ENCODE results near the gene MCC.

The MCC gene

DNA sequence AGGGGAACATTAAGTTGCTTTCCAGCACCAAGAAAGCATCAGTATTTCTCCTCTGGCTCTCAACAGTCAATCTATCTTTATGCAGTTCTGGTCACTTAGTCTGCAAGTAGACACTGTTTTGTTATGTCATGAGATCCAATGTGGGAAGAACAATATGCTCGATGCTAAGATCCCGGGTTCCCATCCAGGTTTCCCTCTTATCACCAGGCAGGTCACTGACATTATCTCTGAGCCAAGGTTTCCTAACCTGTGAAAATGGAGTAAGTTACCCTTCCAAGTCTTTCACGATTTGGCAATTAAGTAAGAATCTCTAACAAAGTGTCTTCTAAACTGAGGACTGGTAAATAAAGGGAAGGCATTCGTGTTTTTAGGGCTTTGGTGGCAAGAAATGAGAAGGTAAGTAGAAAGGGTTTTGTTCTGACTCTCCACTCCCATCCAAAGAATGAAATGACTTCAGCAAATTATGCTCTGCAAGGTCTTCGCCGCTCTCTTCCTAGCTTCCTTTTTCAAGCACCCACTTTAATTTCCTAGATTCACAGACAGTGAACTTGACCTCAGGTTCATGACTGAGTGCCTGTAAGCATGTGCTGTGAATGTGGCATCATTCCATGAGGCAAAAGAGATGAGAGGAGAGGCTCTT, 425.3 kb downstream of the MCC start:
- TF ChIP-seq CREB1 (IDR thresholded peaks at IDR 0.05; ENCODE audit: low read depth) (no peak), NFIC (IDR thresholded peaks at IDR 0.05) (no peak)

DNA sequence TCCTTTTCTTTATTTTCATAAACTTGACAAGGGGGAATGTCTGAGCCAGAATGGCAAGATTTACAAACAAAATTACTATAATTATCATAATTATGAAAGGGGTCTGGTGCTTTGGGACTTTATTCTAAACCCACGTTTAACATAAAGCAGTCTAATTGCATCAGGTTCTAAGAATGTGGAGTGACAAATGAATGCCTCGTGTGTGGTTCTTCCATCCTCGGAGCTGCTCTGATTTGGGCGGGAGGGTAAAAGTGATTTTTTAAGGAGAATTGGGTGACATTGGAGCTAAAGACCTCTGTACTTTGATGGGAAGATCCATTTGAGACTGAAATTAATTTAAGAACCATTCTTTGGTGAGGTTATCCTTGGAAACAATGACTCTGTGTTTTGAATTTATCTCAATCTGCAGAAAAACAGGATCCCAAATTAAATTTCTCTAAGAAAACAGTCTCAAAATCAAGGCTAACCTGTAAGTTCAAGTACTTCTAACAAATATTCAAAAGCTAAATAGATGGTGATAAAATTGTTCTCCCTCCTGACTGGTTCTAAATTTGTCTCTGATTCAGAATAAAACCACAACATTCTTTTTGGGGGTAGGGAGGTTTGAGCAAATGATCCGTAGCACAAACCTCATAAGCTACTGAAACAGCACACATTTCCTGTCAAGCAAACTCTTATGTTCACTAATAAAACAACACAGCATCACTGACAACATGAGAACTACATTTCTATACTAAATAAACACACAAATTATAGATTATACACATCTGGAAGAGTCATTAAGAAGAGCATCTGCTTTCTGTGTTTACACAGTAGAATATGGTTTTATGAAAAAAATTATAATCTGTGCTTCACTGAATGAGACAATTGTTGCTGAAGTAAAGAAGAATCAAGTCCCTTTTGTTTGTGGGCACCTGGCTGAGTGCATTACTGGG, 426.1 kb downstream of the MCC start:
- TF ChIP-seq FOXM1 (IDR thresholded peaks at IDR 0.05; ENCODE audit: borderline replicate concordance, low read depth) (no peak), TEAD4 (IDR thresholded peaks at IDR 0.05) (no peak), ZBTB7A (IDR thresholded peaks at IDR 0.05; ENCODE audit: low read depth) (no peak), CREB1 (IDR thresholded peaks at IDR 0.05; ENCODE audit: low read depth) (no peak), YY1 (IDR thresholded peaks at IDR 0.05; ENCODE audit: low read depth) (no peak), NFIC (IDR thresholded peaks at IDR 0.05) (no peak), CEBPB (IDR thresholded peaks at IDR 0.05) (no peak), TAF1 (IDR thresholded peaks at IDR 0.05; ENCODE audit: low read depth) (no peak), RAD21 (IDR thresholded peaks at IDR 0.05; ENCODE audit: low read depth) (no peak), EP300 (IDR thresholded peaks at IDR 0.05; ENCODE audit: borderline replicate concordance) (no peak), EGR1 (IDR thresholded peaks at IDR 0.05) (no peak), TCF12 (IDR thresholded peaks at IDR 0.05; ENCODE audit: low read depth) (no peak)
- TF ChIP-seq, protein P1, sequence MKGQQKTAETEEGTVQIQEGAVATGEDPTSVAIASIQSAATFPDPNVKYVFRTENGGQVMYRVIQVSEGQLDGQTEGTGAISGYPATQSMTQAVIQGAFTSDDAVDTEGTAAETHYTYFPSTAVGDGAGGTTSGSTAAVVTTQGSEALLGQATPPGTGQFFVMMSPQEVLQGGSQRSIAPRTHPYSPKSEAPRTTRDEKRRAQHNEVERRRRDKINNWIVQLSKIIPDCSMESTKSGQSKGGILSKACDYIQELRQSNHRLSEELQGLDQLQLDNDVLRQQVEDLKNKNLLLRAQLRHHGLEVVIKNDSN (IDR thresholded peaks at IDR 0.05): no peak
- TF ChIP-seq, protein P2, sequence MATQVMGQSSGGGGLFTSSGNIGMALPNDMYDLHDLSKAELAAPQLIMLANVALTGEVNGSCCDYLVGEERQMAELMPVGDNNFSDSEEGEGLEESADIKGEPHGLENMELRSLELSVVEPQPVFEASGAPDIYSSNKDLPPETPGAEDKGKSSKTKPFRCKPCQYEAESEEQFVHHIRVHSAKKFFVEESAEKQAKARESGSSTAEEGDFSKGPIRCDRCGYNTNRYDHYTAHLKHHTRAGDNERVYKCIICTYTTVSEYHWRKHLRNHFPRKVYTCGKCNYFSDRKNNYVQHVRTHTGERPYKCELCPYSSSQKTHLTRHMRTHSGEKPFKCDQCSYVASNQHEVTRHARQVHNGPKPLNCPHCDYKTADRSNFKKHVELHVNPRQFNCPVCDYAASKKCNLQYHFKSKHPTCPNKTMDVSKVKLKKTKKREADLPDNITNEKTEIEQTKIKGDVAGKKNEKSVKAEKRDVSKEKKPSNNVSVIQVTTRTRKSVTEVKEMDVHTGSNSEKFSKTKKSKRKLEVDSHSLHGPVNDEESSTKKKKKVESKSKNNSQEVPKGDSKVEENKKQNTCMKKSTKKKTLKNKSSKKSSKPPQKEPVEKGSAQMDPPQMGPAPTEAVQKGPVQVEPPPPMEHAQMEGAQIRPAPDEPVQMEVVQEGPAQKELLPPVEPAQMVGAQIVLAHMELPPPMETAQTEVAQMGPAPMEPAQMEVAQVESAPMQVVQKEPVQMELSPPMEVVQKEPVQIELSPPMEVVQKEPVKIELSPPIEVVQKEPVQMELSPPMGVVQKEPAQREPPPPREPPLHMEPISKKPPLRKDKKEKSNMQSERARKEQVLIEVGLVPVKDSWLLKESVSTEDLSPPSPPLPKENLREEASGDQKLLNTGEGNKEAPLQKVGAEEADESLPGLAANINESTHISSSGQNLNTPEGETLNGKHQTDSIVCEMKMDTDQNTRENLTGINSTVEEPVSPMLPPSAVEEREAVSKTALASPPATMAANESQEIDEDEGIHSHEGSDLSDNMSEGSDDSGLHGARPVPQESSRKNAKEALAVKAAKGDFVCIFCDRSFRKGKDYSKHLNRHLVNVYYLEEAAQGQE (IDR thresholded peaks at IDR 0.05; ENCODE audit: low read depth): no peak
- TF ChIP-seq, protein P3, sequence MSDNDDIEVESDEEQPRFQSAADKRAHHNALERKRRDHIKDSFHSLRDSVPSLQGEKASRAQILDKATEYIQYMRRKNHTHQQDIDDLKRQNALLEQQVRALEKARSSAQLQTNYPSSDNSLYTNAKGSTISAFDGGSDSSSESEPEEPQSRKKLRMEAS (IDR thresholded peaks at IDR 0.05): no peak

DNA sequence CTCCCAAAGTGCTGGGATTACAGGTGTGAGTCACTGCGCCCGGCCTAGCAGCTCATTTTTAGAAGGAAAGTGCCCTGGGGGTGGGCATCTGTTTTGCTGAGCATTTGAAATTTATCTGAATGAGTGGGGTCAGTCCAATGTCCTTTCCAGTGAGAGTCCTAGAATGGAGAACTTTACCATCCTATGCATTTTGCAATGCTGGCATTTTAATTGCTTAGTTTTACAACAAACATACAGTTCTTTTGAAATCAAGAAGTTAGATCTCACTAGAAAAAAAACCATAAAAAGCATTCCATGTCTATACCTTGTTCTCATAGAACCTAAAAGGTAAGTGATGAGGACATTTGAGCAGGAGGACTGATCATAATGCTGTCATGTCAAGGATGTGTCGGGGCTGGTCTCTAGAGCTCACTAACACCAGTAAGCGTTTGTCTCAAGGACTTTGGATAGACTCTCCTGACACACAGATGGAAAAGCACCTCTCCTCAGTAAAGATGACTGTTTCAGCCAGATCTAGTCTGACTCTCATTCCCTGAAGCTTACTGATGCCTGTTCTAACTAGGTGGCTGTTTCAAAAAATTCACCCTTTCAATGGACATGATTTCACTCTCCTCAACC, 427.7 kb downstream of the MCC start:
- no peak for TF ChIP-seq FOXM1 (IDR thresholded peaks at IDR 0.05; ENCODE audit: borderline replicate concordance, low read depth)
- TF ChIP-seq YY1 (IDR thresholded peaks at IDR 0.05; ENCODE audit: low read depth): no peak
- no peak for TF ChIP-seq EGR1 (IDR thresholded peaks at IDR 0.05)
- TF ChIP-seq, protein P3 (IDR thresholded peaks at IDR 0.05): no peak
- TF ChIP-seq CREB1 (IDR thresholded peaks at IDR 0.05; ENCODE audit: low read depth): no peak
- TF ChIP-seq EP300 (IDR thresholded peaks at IDR 0.05; ENCODE audit: borderline replicate concordance): no peak
- no peak for TF ChIP-seq TEAD4 (IDR thresholded peaks at IDR 0.05)
- TF ChIP-seq CEBPB (IDR thresholded peaks at IDR 0.05): no peak
- no peak for TF ChIP-seq RAD21 (IDR thresholded peaks at IDR 0.05; ENCODE audit: low read depth)
- TF ChIP-seq, protein P1 (IDR thresholded peaks at IDR 0.05): no peak
- TF ChIP-seq, protein P2 (IDR thresholded peaks at IDR 0.05; ENCODE audit: low read depth): no peak
- no peak for TF ChIP-seq NFIC (IDR thresholded peaks at IDR 0.05)
- no peak for TF ChIP-seq ZBTB7A (IDR thresholded peaks at IDR 0.05; ENCODE audit: low read depth)
- no peak for TF ChIP-seq TAF1 (IDR thresholded peaks at IDR 0.05; ENCODE audit: low read depth)
- no peak for TF ChIP-seq TCF12 (IDR thresholded peaks at IDR 0.05; ENCODE audit: low read depth)

DNA sequence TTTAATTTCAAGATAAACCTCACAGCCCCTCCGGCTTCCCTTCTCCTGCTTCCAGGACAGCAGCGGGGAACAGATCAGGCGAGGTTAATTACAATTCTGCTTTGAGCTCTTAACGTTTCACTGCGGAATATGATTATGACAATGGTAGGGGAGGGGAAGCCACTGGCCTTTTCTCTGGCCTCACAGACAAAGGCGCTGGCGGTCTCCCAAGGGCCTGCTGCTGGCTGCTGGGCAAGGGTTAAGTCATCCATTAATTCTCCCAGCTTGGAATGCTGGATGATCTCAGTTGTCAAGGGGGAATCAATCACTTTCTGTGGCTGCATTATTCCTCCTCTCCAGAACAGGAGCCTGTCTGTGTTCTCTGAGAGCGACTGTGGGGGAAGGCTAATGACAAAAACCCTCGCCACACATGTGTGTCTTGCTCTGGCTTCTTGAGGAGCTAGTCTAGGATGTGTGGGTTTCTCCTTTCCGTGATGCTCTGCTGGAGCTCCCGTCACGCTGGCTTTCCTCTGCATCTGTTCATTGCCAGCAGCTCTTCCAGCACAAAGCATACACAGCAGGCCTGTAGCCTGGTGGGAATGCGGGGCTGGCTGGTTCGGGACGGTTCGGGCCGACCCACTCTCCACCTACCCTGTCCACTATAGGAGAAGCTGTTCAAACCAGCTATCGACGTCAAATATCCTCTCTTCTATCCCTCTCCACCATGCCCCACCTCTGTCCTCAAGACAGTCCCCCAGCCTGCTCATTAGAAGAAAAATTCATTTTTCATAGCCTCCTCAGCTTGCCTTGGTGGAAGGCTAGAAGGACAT, 428.8 kb downstream of the MCC start:
- TF ChIP-seq EP300 (IDR thresholded peaks at IDR 0.05; ENCODE audit: borderline replicate concordance) (no peak), EGR1 (IDR thresholded peaks at IDR 0.05) (no peak), NFIC (IDR thresholded peaks at IDR 0.05) (no peak), ZBTB7A (IDR thresholded peaks at IDR 0.05; ENCODE audit: low read depth) (no peak)

Data from Ishikawa (cell line).